HEK293T (cell line): ENCODE data around the gene LGR5.

Source experiments
- BHLHE40 ChIP-seq: fragments of 450-650 bp; IDR thresholded peaks from 2 replicates; pipeline ENCODE4 v1.6.1; 2016; ENCODE audit warnings: mild to moderate bottlenecking, moderate library complexity, borderline replicate concordance
- CTBP1 ChIP-seq: fragments of 450-650 bp; IDR thresholded peaks from 2 replicates; pipeline ENCODE4 v1.6.1; 2016; ENCODE audit warnings: borderline replicate concordance
- NFRKB ChIP-seq: fragments of 450-650 bp; IDR thresholded peaks from 2 replicates; pipeline ENCODE4 v1.6.1; 2016; ENCODE audit warnings: mild to moderate bottlenecking, moderate library complexity

GRCh38 chr12:71541583-71541982, 102.0 kb downstream of the LGR5 start:
- no peak for TF ChIP-seq NFRKB
- TF ChIP-seq BHLHE40, result no peak
- no peak for TF ChIP-seq CTBP1
